ENCODE results near the gene ZNF554. TPM values are rescaled to one million over a fixed set of nuclear protein-coding genes. Genes with fewer than 3 reads are reported as not detected.

Gene ZNF554
- total RNA-seq, 3 donors from 2014 or later: 3.0 to 4.7 (median 3.9) TPM

- intact Hi-C loops (cut with DNase I, micrococcal nuclease): no loop called here
- no peak for TF ChIP-seq CTCF (IDR thresholded peaks at IDR 0.05)
- ATAC-seq (no peak), DNase-seq (no peak)
- Histone ChIP-seq H3K36me3 (ENCODE audit: low read depth) (peaks cover 5% of the 10 kb centered on the region), H3K4me1 (ENCODE audit: low read depth) (no peaks in the 10 kb centered on the region), H3K9me3 (peaks cover 79% of the 10 kb centered on the region), H3K4me3 (no peak overlapping the region)
Observed at GRCh38 chr19:2834294-2834871, 14.7 kb downstream of the ZNF554 start.

- DNase-seq (no peak), ATAC-seq (no peak)
- H3K4me1 ChIP-seq (ENCODE audit: low read depth): peaks cover 5% of the 10 kb centered on the region
- TF ChIP-seq CTCF (IDR thresholded peaks at IDR 0.05): no peak
- peaks cover 5% of the 10 kb centered on the region for H3K36me3 ChIP-seq (ENCODE audit: low read depth)
- intact Hi-C loops (cut with DNase I, micrococcal nuclease): no loop called here
- H3K4me3 ChIP-seq: no peak overlapping the region
- H3K9me3 ChIP-seq: peaks cover 51% of the 10 kb centered on the region
Observed at GRCh38 chr19:2837430-2837829, 17.8 kb downstream of the ZNF554 start.

GRCh38 chr19:2840794-2841791, 21.4 kb downstream of the ZNF554 start, which contains the start of gene ZNF555:
Gene ZNF555 (plus strand): TSS chr19:2841475. CDS start chr19:2841573, 98 bp downstream.
- peak within 1 kb of the TSS; percentile 83 for H3K4me3 ChIP-seq
- H3K4me1 ChIP-seq (ENCODE audit: low read depth): peaks cover 5% of the 10 kb centered on the region
- H3K9me3 ChIP-seq: peaks cover 15% of the 10 kb centered on the region
- DNase-seq (peak; percentile 99 to 100 (median 99)), ATAC-seq (peak; percentile 99)
- intact Hi-C loops (cut with DNase I, micrococcal nuclease): no loop called here
- H3K36me3 ChIP-seq (ENCODE audit: low read depth): no peaks in the 10 kb centered on the region
- TF ChIP-seq CTCF (IDR thresholded peaks at IDR 0.05): peak; percentile 62

GRCh38 chr19:2841855-2842574, 22.3 kb downstream of the ZNF554 start:
- peak; percentile 16 for ATAC-seq
- intact Hi-C loops (cut with DNase I, micrococcal nuclease): no loop called here
- Histone ChIP-seq H3K4me1 (ENCODE audit: low read depth) (peaks cover 5% of the 10 kb centered on the region), H3K36me3 (ENCODE audit: low read depth) (no peaks in the 10 kb centered on the region), H3K4me3 (peak overlapping the region; percentile 83), H3K9me3 (peaks cover 7% of the 10 kb centered on the region)
- no peak for TF ChIP-seq CTCF (IDR thresholded peaks at IDR 0.05)
- peak in 2 of 3 donors; percentile 7 to 46 for DNase-seq

DNA sequence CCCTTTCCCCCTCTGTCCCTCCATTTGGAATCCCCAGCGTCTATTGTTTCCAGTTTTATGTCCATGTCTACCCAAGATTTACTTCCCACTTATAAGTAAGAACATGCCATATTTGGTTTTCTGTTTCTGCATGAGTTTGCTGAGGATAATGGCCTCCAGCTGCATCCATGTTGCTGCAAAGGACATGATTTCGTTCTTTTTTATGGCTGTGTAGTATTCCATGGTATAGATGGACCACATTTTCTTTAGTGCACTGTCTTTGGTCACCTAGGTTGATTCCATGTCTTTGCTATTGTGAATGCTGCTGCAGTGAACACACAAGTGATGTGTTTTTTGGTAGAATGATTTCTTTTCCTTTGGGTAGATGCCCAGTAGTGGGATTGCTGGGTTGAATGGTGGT, 25.4 kb downstream of the ZNF554 start:
- no peak overlapping the region for H3K4me3 ChIP-seq
- ATAC-seq: no peak
- no peak for TF ChIP-seq CTCF (IDR thresholded peaks at IDR 0.05)
- peaks cover 13% of the 10 kb centered on the region for H3K9me3 ChIP-seq
- H3K36me3 ChIP-seq (ENCODE audit: low read depth): no peaks in the 10 kb centered on the region
- H3K4me1 ChIP-seq (ENCODE audit: low read depth): peaks cover 5% of the 10 kb centered on the region
- intact Hi-C loops (cut with DNase I, micrococcal nuclease): no loop called here
- no peak for DNase-seq

Data from mucosa of descending colon (tissue), 3 donors.